ENCODE results near the gene SLAIN1.

DNA sequence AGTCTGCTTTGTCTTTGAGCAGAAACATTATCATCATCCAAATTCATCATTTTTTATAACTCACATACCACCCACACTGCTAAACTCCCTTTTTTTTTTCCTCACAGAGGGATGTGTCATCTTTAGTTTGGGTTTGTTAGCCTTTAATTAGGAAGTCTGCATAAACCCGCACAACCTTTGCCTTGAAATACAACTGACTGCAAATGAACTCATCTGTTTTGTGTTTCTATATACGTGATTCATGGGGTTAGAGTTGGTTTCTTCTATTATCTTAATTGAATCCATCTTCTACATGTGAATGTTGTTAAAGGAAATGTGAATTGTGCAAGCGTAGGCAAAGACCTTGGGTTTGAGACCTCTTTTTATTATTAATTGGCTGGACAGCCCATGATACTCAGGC, 102.7 kb downstream of the SLAIN1 start:
- TF ChIP-seq, protein P1, sequence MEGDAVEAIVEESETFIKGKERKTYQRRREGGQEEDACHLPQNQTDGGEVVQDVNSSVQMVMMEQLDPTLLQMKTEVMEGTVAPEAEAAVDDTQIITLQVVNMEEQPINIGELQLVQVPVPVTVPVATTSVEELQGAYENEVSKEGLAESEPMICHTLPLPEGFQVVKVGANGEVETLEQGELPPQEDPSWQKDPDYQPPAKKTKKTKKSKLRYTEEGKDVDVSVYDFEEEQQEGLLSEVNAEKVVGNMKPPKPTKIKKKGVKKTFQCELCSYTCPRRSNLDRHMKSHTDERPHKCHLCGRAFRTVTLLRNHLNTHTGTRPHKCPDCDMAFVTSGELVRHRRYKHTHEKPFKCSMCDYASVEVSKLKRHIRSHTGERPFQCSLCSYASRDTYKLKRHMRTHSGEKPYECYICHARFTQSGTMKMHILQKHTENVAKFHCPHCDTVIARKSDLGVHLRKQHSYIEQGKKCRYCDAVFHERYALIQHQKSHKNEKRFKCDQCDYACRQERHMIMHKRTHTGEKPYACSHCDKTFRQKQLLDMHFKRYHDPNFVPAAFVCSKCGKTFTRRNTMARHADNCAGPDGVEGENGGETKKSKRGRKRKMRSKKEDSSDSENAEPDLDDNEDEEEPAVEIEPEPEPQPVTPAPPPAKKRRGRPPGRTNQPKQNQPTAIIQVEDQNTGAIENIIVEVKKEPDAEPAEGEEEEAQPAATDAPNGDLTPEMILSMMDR (IDR thresholded peaks at IDR 0.05), result no peak
- TF ChIP-seq POLR2AphosphoS5 (IDR thresholded peaks at IDR 0.05), result no peak

All from stomach (tissue), 4 donors.